NK-92 treated with Interleukin-12 subunit alpha and Interleukin-12 subunit beta, amount 100 ng/mL, for 24 hours (cell line): ENCODE data around the gene ADAMTS12.
"Not testable (repeated sequence)": the region's sequence is repeated elsewhere in the genome, so short reads cannot be mapped to it uniquely, and the experiment has no call there.

ENCODE experiments used
- DNase-seq: peaks from one replicate; lab custom pipeline; 2025; lab: John Stamatoyannopoulos, UW

ADAMTS12 gene

GRCh38 chr5:33891788-33892619, at the start of gene ADAMTS12:
TSS of gene ADAMTS12 (minus strand) at chr5:33891990. CDS start at chr5:33891856, 134 bp downstream.
- no peak for DNase-seq

GRCh38 chr5:33941090-33941489, 49.3 kb upstream of the ADAMTS12 start:
- no peak for DNase-seq

- no peak for DNase-seq
Observed at GRCh38 chr5:33939556-33940262, 47.9 kb upstream of the ADAMTS12 start.

- no peak for DNase-seq
Observed at GRCh38 chr5:33938881-33939280, 47.1 kb upstream of the ADAMTS12 start.

- no peak for DNase-seq
Observed at GRCh38 chr5:33938507-33938796, 46.7 kb upstream of the ADAMTS12 start.

GRCh38 chr5:33937707-33938506, 46.1 kb upstream of the ADAMTS12 start:
- DNase-seq = no peak

GRCh38 chr5:33937017-33937706, 45.4 kb upstream of the ADAMTS12 start:
- no peak for DNase-seq

GRCh38 chr5:33936381-33937016, 44.7 kb upstream of the ADAMTS12 start, which contains the start of gene RXFP3:
TSS of gene RXFP3 (plus strand) at chr5:33936386. CDS start at chr5:33936741, 355 bp downstream.
- DNase-seq = no peak

GRCh38 chr5:33936004-33936380, 44.2 kb upstream of the ADAMTS12 start:
- no peak for DNase-seq

- no peak for DNase-seq
Observed at GRCh38 chr5:33934176-33934575, 42.4 kb upstream of the ADAMTS12 start.

GRCh38 chr5:33933723-33934169, 42.0 kb upstream of the ADAMTS12 start:
- no peak for DNase-seq

- no peak for DNase-seq
Observed at GRCh38 chr5:33931136-33931535, 39.3 kb upstream of the ADAMTS12 start.

- no peak for DNase-seq
Observed at GRCh38 chr5:33929925-33930690, 38.3 kb upstream of the ADAMTS12 start.

GRCh38 chr5:33928283-33928682, 36.5 kb upstream of the ADAMTS12 start:
- no peak for DNase-seq

- DNase-seq = no peak
Observed at GRCh38 chr5:33927685-33928084, 35.9 kb upstream of the ADAMTS12 start.

GRCh38 chr5:33925278-33925677, 33.5 kb upstream of the ADAMTS12 start:
- no peak for DNase-seq

- no peak for DNase-seq
Observed at GRCh38 chr5:33921002-33921401, 29.2 kb upstream of the ADAMTS12 start.

GRCh38 chr5:33914844-33915243, 23.1 kb upstream of the ADAMTS12 start:
- not testable (repeated sequence) for DNase-seq

- DNase-seq = not testable (repeated sequence)
Observed at GRCh38 chr5:33906248-33906647, 14.5 kb upstream of the ADAMTS12 start.

GRCh38 chr5:33905381-33905780, 13.6 kb upstream of the ADAMTS12 start:
- no peak for DNase-seq

GRCh38 chr5:33903118-33903517, 11.3 kb upstream of the ADAMTS12 start:
- DNase-seq = no peak
